GM21786 (cell line): Measurements from ENCODE around the gene TRIM38.
"Not testable (repeated sequence)": the region's sequence is repeated elsewhere in the genome, so short reads cannot be mapped to it uniquely, and the experiment has no call there.

Source experiments
- ATAC-seq: cut with Tn5 transposase; IDR thresholded peaks from one replicate; pipeline ENCODE4 v1.9.1; 2021; ENCODE audit not compliant: unreplicated experiment

TRIM38 gene

DNA sequence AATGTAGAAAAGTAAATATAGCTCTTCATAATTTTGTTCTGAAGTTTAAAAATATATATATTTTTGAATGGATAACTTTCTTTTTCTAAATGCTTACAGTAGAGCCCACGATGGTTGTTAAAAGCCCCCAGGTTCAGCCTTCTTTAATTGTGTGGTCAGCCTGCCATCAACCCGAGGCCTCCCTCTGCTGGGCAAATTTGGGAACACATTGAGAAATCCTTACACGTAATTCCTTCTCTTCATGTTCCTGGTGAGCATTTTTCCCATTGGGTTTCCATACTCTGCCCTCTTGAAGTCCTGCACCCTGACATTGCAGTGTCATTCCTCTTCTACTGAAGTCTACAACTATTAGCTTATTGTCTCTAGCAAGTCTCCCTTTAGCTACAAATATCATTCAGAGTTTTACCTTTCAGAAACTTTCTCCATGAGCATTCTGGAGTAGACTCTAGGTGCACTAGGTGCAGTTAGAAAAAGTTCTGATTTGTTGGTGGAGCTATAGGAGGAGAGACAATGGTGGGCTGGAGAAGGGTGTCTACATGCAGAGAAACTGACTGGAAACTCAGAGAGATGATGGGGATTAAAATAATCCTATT, 40.6 kb downstream of the TRIM38 start:
- ATAC-seq = no peak

DNA sequence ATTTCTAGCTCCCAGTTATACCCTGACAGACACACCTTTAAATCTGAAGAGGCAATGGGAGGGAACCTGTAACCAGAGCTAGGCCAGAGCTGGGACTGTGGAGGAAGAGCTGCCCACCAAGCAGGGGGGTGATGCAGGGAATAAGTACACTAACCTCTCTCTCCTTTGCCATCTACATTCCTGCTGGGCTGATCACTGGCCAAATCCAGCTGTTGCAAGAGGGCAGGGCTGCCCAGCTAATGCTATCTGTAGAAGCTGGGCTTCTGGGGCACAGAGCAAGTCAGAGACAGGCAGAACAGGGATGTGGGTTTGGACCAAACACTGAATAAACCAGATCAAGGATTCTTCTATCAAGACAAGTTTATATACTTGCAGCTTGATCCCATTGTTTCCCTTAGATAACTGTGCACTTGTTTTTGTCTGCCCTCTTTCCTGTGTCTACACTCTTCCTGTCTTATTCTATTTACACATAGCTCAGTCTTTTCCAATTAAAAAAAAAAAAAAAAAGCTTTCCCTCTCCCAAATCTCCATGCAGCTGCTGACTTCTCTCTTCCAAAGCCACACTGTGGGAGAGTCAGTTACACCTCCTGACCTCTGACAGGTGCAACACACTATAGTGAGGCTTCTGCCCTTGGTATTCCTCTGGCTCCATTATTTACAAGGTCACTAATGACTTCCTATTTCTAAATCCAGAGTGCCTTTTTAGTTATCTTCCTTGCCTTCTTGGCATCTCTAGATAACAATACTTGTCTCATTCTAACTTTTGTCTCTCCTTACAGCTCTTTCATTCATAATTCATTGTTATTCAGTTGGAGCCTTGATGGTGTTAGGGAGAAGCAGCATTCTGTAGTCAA, 43.7 kb downstream of the TRIM38 start:
- no peak for ATAC-seq

DNA sequence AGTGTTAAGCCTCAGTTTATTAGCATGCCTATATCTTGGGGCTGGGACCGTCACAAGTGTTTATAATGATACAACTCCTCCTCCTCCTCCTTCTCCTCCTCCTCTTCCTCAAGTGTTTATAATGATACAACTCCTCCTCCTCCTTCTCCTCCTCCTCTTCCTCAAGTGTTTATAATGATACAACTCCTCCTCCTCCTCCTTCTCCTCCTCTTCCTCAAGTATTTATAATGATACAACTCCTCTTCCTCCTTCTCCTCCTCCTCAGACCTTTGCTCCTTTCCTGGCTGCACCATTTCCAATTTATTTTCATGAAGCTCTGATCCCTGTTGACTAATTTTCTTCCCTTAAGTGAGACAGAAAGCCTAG, 44.3 kb downstream of the TRIM38 start:
- not testable (repeated sequence) for ATAC-seq

DNA sequence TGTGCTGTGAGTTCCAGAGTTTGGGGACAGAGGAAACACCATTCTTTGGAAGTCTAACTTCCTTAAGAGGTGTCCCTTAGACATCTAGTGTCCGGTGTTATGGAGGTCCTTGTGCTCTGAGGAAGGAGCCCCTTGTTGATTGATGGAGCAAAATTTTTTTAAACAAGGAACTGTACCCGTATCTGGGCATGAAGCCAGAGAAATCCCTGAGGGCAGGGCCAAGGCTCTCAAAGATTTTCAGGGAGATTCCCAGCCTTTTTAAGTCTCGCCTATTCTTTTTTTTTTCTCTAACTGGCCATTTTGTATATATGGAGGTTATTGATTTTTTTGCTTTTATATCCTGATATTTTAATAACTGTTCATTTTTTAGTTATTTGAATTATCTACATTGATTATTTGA, 45.9 kb downstream of the TRIM38 start:
- no peak for ATAC-seq

DNA sequence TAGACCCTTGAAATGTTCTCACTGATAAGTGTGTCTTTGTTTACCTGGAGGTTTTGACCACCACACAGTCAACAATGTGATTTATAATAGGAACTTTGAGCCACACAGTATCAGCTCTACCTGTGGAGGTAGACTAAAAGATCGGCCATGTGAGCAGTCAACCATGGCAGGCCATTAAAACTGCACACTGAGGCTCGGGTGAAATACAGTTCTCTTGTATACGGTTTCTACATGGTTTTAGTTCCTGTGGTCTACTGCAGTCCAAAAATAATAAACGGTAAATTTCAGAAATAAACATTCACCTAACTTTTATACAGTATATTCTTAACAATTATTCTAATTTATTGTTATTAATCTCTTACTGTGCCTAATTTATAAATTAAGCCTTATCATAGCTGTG, 47.2 kb downstream of the TRIM38 start:
- ATAC-seq = no peak

GRCh38 chr6:26012061-26012460, 49.5 kb downstream of the TRIM38 start:
- ATAC-seq = no peak

DNA sequence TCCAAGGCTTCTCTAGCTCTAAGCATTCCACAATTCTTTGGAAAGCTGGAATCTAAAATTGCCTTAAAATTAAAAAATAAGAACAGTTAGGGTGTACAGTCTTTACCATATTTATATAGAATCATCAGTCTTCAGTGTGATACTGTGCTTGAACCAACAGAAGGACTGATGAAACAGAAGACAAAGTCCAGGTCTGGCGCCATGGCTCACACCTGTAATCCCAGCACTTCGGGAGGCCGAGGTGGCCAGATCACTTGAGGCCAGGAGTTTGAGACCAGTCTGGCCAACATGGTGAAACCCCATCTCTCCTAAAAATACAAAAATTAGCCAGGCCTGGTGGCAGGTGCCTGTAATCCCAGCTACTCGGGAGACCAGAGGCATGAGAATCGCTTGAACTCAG, 51.8 kb downstream of the TRIM38 start:
- not testable (repeated sequence) for ATAC-seq

DNA sequence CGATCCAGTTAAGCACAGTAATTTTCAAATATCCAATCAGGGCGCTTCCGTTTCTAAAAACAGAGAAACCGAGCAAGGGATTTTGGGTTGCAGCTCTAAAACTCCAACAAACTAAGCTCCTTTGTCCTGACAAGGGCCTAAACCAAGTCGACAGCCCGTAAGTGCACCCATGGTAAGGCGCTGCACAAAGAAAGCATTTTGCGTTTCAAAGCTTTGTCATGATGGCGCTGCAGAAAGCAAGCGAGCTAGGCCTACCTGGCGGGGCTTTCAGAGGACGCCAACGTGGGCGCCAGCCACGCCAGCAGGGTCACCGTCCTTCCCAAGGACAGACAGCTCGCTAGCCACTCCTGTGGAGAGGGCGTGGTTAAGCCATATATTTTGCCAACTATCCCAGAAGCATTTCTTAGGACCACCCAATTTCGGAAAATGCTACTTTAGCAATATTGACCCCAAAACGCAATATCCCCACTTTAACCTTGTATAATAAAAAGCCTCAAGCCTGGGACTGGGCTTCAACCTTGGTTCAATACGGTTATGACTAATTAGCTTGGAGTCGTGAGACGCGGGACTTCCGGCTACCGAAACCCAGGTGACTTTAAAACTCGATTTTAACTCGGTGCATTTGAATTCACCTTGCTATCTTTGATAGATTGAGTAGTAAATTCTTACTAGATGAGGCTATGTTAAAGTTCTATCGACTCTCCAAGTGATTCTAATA, 53.8 kb downstream of the TRIM38 start:
- ATAC-seq = no peak

DNA sequence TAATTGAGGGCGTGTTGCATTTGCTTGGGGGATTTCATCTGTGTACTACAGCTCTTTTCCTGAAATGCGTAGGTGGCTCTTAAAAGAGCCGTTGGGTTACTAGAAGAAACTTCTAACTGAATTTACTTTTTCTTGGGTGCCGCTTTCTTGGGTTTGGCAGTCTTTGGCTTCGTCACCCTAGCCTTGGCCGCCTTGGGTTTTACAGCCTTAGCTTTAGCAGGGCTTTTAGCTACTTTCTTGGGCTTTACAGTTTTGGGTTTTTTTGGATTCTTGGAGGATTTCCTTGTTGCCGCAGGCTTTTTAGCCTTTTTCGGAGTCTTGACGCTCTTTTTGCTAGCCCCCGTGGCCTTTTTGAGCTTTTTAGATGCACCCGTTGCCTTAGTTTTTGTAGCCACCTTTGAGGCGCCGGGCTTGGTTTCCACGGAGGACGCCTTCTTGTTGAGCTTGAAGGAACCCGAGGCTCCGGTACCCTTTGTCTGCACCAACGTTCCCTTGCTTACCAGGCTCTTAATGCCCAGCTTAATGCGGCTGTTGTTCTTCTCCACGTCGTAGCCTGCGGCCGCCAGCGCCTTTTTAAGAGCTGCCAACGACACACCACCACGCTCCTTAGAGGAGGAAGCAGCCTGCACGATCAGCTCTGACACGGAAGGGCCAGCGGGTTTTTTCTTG, 54.5 kb downstream of the TRIM38 start:
- no peak for ATAC-seq

DNA sequence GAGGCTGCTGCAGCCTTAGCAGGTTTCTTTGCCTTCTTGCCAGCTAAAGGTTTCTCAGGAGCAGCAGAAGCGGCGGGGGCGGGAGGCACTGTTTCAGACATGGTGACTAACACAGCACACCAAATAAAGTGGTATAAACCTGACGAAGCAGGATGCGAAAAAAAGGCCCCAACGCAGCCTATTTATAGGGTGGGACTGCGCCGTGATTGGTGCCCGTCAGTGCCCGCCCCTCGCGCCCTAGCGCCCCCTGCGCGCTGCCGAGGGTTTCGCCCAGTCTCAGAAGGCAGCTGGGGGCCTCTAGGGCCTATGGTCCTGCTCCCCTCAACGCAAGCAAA, 55.0 kb downstream of the TRIM38 start:
- ATAC-seq = no peak

DNA sequence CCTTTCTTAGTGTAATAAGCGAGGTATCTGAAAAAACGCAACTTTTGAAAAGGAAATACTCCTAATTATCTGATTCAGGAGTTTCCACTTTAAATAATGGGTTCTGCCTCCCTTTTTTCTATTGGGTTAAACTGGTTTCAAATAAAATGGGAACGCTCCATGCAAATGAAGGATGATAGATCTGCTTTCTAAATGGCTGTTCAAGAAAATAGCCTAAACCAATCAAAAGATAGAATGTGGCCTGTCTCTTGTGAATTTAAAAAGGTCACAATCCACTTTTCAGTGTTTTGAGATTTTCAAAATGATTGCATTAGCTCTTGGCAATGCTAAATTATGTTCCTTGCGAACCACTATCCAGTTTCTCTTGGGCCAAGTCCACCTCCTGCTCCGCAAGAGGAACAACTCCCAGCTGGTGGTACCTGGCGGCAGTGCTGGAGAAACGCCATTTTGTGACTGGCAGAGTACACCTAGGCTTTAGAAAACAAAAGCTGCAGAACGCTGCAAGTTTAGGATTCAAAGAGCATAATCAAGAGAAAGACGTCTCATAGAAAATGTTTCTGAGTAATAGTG, 56.7 kb downstream of the TRIM38 start:
- ATAC-seq = no peak

GRCh38 chr6:26019967-26020328, 57.3 kb downstream of the TRIM38 start:
- ATAC-seq = no peak

DNA sequence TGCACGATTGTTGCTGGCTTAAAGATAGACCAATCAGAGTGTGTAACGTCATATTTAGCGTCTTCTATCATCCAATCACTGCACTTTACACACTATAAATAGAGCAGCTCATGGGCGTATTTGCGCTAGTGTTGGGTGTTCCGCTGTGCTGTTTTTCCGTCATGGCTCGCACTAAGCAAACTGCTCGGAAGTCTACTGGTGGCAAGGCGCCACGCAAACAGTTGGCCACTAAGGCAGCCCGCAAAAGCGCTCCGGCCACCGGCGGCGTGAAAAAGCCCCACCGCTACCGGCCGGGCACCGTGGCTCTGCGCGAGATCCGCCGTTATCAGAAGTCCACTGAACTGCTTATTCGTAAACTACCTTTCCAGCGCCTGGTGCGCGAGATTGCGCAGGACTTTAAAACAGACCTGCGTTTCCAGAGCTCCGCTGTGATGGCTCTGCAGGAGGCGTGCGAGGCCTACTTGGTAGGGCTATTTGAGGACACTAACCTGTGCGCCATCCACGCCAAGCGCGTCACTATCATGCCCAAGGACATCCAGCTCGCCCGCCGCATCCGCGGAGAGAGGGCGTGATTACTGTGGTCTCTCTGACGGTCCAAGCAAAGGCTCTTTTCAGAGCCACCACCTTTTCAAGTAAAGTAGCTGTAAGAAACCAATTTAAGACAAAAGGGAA, 57.9 kb downstream of the TRIM38 start:
- ATAC-seq = peak; percentile 48

DNA sequence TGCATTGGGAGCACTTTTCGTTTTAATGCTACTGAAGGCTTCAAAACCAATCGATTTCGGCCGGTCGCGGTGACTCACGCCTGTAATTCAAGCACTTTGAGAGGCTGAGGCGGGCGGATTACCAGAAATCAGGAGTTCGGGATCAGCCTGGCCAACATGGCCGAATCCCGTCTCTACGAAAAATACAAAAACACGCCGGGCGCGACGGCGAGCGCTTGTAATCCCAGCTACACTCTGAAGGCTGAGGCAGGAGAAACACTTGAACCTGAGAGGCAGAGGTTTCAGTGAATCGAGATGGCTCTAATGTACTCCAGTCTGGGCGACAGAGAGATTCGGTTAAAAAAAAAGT, 58.4 kb downstream of the TRIM38 start:
- ATAC-seq = peak; percentile 14

- peak; percentile 45 for ATAC-seq
Observed at GRCh38 chr6:26021350-26022131, 58.9 kb downstream of the TRIM38 start.

DNA sequence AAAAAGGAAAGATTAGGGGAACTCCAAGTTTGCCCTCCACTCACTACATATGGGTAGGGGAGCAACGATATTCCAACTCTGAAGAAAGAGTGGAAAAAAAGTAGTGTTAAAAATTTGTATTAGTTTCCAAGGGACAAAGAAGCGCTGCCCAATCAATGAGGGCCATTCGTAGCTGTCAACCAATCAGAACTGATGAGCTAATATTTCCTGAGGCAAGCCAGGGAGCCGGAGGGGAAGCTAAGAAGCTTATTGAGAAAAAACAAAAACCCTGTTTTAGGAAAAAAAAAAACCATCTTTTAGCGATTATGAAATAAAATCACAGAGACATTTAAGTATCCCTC, 59.5 kb downstream of the TRIM38 start:
- no peak for ATAC-seq

DNA sequence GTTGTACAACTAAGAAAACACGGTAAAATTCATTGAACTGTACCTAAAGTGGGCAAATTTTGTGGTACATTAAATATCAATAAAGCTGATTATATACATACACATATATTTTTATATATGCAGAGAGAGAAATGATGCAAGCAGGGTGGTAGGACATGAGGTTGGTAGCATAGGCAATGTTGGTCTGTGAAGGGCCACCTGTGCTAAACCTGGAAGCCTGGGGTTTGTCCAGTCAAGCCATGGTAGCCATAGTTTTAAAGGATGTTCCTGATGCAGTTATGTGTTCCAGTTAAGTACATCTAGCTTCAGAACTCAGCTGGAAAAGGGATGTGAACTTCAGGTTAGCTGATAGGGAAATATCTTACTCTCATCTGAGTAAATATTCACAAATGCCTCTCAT, 60.1 kb downstream of the TRIM38 start:
- ATAC-seq = no peak

DNA sequence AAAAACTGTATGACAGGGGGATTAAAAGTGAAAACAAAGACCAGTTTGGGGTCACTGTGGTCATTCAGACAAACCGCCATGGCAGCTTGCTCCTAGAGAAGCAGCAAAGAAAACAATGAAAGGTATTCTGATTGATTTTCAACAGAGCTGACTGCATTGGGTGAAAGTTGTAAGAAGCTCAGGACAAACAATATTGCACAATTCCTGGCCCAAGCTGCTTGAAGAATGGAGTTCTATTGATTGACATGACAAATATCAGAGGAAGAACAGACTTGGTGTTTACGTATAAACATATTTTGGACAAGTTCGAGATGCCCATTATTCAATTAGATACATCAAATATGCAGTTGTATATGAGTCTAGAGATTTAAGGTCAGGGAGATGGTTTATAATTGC, 62.0 kb downstream of the TRIM38 start:
- no peak for ATAC-seq

DNA sequence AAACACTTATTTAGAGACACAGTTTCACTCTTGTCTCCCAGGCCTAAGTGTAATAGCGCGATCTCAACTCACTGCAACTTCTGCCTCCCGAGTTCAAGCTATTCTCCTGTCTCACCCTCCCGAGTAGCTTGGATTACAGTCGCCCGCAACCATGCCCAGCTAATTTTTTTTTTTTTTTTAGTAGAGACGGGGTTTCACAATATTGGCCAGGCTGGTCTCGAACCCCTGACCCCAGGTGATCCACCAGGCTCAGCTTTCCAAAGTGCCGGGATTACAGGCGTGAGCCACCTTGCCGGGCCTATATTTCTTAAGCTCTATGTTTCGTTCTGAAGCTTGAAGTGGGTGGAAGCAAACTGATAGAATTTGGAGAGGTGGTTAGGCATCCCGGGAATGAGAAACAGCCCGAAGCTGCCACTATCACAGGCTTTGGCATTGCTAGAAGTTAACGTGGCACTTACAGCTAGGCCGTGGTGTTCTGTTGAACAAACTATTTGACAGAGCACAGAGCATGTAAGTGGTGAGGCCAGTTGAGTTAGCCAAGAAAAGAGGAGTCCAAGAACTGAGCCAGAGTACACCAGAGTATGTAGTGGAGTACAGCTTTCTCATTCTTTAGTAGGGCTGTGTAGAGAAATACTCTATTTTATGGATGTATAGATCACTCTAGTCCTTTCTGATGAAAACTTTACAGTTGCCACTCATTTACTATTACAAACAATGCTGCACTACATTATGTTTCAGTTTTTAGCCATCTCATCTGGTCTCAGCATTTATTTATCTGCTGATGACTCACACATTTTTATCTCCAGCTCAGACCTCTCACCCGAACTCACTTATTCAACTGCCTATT, 62.7 kb downstream of the TRIM38 start:
- no peak for ATAC-seq
